Measurements from ENCODE around the gene AIPL1.

Gene AIPL1

GRCh38 chr17:6408735-6409134, 26.2 kb downstream of the AIPL1 start:
- 86 to 89% methylated on average over 4 to 9 of the region's 10 CpGs for WGBS, 2 experiments (ENCODE audit: insufficient coverage in 2 of 2)
- no peaks in the 10 kb centered on the region for H3K36me3 ChIP-seq (ENCODE audit: control insufficient read depth, insufficient read depth, low read length)
- H3K9me3 ChIP-seq (ENCODE audit: control insufficient read depth, low read length): no peaks in the 10 kb centered on the region
- H3K27ac ChIP-seq (ENCODE audit: low read depth, low read length, severe bottlenecking): no peak overlapping the region
- H3K4me3 ChIP-seq (ENCODE audit: extremely low read depth, insufficient read depth, low read length, poor library complexity, severe bottlenecking): no peak overlapping the region
- H3K4me1 ChIP-seq (ENCODE audit: control insufficient read depth, insufficient read depth, low read length, poor library complexity, severe bottlenecking): no peaks in the 10 kb centered on the region

DNA sequence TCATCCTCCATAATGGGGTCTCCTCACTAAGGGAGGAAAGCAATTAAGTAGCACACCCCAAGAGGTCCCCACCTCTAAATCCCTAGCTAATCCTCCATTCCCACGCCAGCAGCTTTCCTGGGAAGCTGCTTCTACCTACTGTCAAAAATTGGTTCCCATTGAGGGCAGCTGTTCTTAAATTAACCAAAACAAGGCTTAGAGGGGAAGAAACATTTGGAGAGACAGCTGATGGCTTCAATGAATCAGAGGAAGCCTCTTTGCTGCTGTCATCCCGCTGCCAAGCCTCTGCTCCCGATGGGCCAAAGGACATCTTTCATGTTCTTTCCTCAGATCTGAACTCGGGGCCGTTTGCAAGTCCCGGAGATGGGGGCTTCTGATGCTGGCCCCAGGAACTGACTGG, 26.6 kb downstream of the AIPL1 start:
- H3K36me3 ChIP-seq (ENCODE audit: control insufficient read depth, insufficient read depth, low read length): no peaks in the 10 kb centered on the region
- WGBS, 2 experiments (ENCODE audit: insufficient coverage in 2 of 2): 89 to 93% methylated on average over 5 of the region's 6 CpGs
- H3K4me1 ChIP-seq (ENCODE audit: control insufficient read depth, insufficient read depth, low read length, poor library complexity, severe bottlenecking): no peaks in the 10 kb centered on the region
- no peak overlapping the region for H3K27ac ChIP-seq (ENCODE audit: low read depth, low read length, severe bottlenecking)
- no peaks in the 10 kb centered on the region for H3K9me3 ChIP-seq (ENCODE audit: control insufficient read depth, low read length)
- no peak overlapping the region for H3K4me3 ChIP-seq (ENCODE audit: extremely low read depth, insufficient read depth, low read length, poor library complexity, severe bottlenecking)

DNA sequence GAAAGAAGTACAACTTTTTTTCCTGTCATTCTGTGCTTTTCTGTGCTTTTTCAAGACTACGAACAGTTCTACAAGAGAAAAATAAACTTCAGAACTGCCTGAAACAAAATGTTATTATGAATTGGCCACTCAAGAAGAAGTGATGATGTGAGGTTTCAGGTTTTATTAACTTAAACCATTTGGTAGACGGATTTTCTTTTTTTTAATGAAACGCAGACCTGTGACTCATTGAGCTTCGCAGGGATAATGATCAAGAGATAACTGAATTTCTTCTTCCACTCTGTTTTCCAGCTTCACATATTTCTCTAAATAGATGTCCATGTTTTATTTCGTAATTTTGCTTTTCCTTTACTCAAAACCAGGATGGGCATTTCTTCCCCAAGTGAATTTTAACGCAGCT, 32.7 kb downstream of the AIPL1 start:
- WGBS, 2 experiments (ENCODE audit: insufficient coverage in 2 of 2): 83 to 97% methylated on average over 4 to 5 of the region's 6 CpGs
- H3K4me3 ChIP-seq (ENCODE audit: extremely low read depth, insufficient read depth, low read length, poor library complexity, severe bottlenecking): no peak overlapping the region

GRCh38 chr17:6398955-6399354, 36.0 kb downstream of the AIPL1 start:
- no peaks in the 10 kb centered on the region for H3K36me3 ChIP-seq (ENCODE audit: control insufficient read depth, insufficient read depth, low read length)
- no peak overlapping the region for H3K4me3 ChIP-seq (ENCODE audit: extremely low read depth, insufficient read depth, low read length, poor library complexity, severe bottlenecking)
- H3K27ac ChIP-seq (ENCODE audit: low read depth, low read length, severe bottlenecking): no peak overlapping the region
- H3K4me1 ChIP-seq (ENCODE audit: control insufficient read depth, insufficient read depth, low read length, poor library complexity, severe bottlenecking): no peaks in the 10 kb centered on the region
- WGBS, 2 experiments (ENCODE audit: insufficient coverage in 2 of 2): 100% methylated on average over 1 of the region's 2 CpGs; no CpG with 5 or more reads in 1 of the 2 experiments
- peaks cover 3% of the 10 kb centered on the region for H3K9me3 ChIP-seq (ENCODE audit: control insufficient read depth, low read length)

More for the DNA sequence above, 32.7 kb downstream of the AIPL1 start:
- Histone ChIP-seq H3K4me1 (ENCODE audit: control insufficient read depth, insufficient read depth, low read length, poor library complexity, severe bottlenecking) (no peaks in the 10 kb centered on the region), H3K9me3 (ENCODE audit: control insufficient read depth, low read length) (peaks cover 3% of the 10 kb centered on the region), H3K36me3 (ENCODE audit: control insufficient read depth, insufficient read depth, low read length) (no peaks in the 10 kb centered on the region), H3K27ac (ENCODE audit: low read depth, low read length, severe bottlenecking) (no peak overlapping the region)

- no peaks in the 10 kb centered on the region for H3K4me1 ChIP-seq (ENCODE audit: control insufficient read depth, insufficient read depth, low read length, poor library complexity, severe bottlenecking)
- H3K9me3 ChIP-seq (ENCODE audit: control insufficient read depth, low read length): peaks cover 3% of the 10 kb centered on the region
- H3K4me3 ChIP-seq (ENCODE audit: extremely low read depth, insufficient read depth, low read length, poor library complexity, severe bottlenecking): no peak overlapping the region
- H3K27ac ChIP-seq (ENCODE audit: low read depth, low read length, severe bottlenecking): no peak overlapping the region
- WGBS, 2 experiments (ENCODE audit: insufficient coverage in 2 of 2): 57 to 61% methylated on average over 7 to 8 of the region's 8 CpGs
- no peaks in the 10 kb centered on the region for H3K36me3 ChIP-seq (ENCODE audit: control insufficient read depth, insufficient read depth, low read length)
These were observed 40.8 kb downstream of the AIPL1 start for GRCh38 chr17:6394055-6394606.

GRCh38 chr17:6393351-6393952, 41.5 kb downstream of the AIPL1 start:
- 68 to 76% methylated on average over 11 to 14 of the region's 15 CpGs for WGBS, 2 experiments (ENCODE audit: insufficient coverage in 2 of 2)
- Histone ChIP-seq H3K4me3 (ENCODE audit: extremely low read depth, insufficient read depth, low read length, poor library complexity, severe bottlenecking) (no peak overlapping the region), H3K9me3 (ENCODE audit: control insufficient read depth, low read length) (no peaks in the 10 kb centered on the region), H3K27ac (ENCODE audit: low read depth, low read length, severe bottlenecking) (no peak overlapping the region), H3K4me1 (ENCODE audit: control insufficient read depth, insufficient read depth, low read length, poor library complexity, severe bottlenecking) (no peaks in the 10 kb centered on the region), H3K36me3 (ENCODE audit: control insufficient read depth, insufficient read depth, low read length) (no peaks in the 10 kb centered on the region)

DNA sequence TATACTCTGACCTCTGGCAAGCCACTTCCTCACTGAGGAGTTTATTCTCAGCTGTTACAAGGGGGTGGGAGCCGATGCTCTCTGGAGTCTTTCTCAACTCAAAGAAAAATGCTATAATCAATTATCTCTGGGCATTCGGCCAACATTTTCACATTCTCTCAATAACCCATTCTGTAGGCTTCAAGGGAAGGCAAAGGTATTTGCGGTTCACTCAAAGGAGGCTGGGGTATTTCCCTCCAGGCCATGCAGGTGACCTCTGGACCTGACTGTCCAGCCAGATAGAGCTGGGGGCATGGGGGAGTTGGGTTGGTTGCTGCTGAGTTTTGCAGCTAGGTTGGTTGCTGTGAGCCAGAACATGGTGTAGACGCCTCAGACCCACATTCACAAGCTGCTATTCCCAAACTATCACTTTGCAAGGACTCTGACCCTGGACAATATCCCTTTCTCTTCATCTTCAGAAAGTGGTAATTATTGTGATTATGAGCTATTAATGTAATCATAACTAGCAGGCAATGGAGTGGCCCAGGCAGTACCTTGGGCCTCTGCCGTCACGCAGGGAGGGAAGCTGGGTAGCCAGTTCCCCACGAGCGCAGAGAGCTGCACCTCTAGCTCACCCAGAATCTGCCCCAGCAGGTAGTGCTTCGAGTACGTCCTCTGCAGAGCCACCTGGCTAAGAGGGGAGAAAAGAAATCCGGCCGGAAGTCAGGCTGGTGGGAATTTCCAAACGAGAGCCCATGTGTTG, 42.1 kb downstream of the AIPL1 start:
- WGBS, 2 experiments (ENCODE audit: insufficient coverage in 2 of 2): 68 to 82% methylated on average over 7 to 9 of the region's 13 CpGs
- Histone ChIP-seq H3K9me3 (ENCODE audit: control insufficient read depth, low read length) (no peaks in the 10 kb centered on the region), H3K27ac (ENCODE audit: low read depth, low read length, severe bottlenecking) (no peak overlapping the region), H3K4me1 (ENCODE audit: control insufficient read depth, insufficient read depth, low read length, poor library complexity, severe bottlenecking) (no peaks in the 10 kb centered on the region), H3K4me3 (ENCODE audit: extremely low read depth, insufficient read depth, low read length, poor library complexity, severe bottlenecking) (no peak overlapping the region), H3K36me3 (ENCODE audit: control insufficient read depth, insufficient read depth, low read length) (no peaks in the 10 kb centered on the region)

GRCh38 chr17:6388416-6388815, 46.5 kb downstream of the AIPL1 start:
- Histone ChIP-seq H3K9me3 (ENCODE audit: control insufficient read depth, low read length) (no peaks in the 10 kb centered on the region), H3K4me1 (ENCODE audit: control insufficient read depth, insufficient read depth, low read length, poor library complexity, severe bottlenecking) (no peaks in the 10 kb centered on the region), H3K36me3 (ENCODE audit: control insufficient read depth, insufficient read depth, low read length) (no peaks in the 10 kb centered on the region), H3K4me3 (ENCODE audit: extremely low read depth, insufficient read depth, low read length, poor library complexity, severe bottlenecking) (no peak overlapping the region), H3K27ac (ENCODE audit: low read depth, low read length, severe bottlenecking) (no peak overlapping the region)
- 93 to 97% methylated on average over 11 of the region's 11 CpGs for WGBS, 2 experiments (ENCODE audit: insufficient coverage in 2 of 2)

DNA sequence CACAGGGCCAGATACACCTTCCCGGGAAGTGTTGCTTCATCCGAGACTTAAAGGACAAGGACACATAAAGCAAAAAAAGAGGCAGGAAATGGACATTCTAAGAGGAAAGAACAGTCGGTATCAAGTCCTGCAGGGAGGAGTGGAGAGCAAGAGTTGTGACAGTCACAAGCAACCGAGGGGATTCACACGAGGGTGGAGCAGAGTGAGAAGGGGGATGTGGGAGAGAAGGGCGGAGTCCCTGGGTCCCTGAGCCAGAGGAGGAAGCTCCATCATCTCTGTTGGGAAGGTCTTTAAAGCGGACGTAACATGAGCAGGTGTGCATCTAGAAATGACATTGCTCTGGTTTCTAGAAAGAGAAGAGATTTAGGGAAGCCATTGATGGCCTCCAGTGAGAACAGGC, 47.1 kb downstream of the AIPL1 start:
- Histone ChIP-seq H3K4me3 (ENCODE audit: extremely low read depth, insufficient read depth, low read length, poor library complexity, severe bottlenecking) (no peak overlapping the region), H3K9me3 (ENCODE audit: control insufficient read depth, low read length) (no peaks in the 10 kb centered on the region), H3K36me3 (ENCODE audit: control insufficient read depth, insufficient read depth, low read length) (no peaks in the 10 kb centered on the region), H3K4me1 (ENCODE audit: control insufficient read depth, insufficient read depth, low read length, poor library complexity, severe bottlenecking) (no peaks in the 10 kb centered on the region), H3K27ac (ENCODE audit: low read depth, low read length, severe bottlenecking) (no peak overlapping the region)
- 87 to 92% methylated on average over 8 of the region's 8 CpGs for WGBS, 2 experiments (ENCODE audit: insufficient coverage in 2 of 2)

DNA sequence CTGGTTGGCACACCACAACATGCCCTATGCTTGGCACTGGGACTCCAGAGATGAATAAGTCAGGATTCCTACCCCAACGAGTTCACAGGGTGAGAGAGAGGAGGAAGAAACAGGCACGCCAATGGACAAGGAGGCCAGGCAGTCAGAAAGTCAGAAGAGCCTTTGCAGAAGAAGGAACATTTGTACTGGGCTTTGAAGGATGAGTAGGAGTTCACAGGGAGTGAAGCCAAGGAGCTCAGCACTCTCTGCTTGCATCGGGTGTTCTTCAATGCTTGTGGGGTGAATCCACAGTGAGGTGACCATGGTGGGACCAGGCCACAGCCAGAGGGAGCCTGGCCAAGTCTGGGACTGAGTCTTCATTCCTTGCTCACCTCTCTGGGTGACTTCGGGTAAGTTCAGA, 47.5 kb downstream of the AIPL1 start:
- H3K36me3 ChIP-seq (ENCODE audit: control insufficient read depth, insufficient read depth, low read length): no peaks in the 10 kb centered on the region
- WGBS, 2 experiments (ENCODE audit: insufficient coverage in 2 of 2): 89 to 91% methylated on average over 4 of the region's 4 CpGs

More for the DNA sequence above, 47.5 kb downstream of the AIPL1 start:
- Histone ChIP-seq H3K4me3 (ENCODE audit: extremely low read depth, insufficient read depth, low read length, poor library complexity, severe bottlenecking) (no peak overlapping the region), H3K4me1 (ENCODE audit: control insufficient read depth, insufficient read depth, low read length, poor library complexity, severe bottlenecking) (no peaks in the 10 kb centered on the region), H3K27ac (ENCODE audit: low read depth, low read length, severe bottlenecking) (no peak overlapping the region), H3K9me3 (ENCODE audit: control insufficient read depth, low read length) (no peaks in the 10 kb centered on the region)

Data from mesodermal cell (in vitro differentiated cells).